ENCODE measurements around the gene CABP5.

- TF ChIP-seq, protein P1, sequence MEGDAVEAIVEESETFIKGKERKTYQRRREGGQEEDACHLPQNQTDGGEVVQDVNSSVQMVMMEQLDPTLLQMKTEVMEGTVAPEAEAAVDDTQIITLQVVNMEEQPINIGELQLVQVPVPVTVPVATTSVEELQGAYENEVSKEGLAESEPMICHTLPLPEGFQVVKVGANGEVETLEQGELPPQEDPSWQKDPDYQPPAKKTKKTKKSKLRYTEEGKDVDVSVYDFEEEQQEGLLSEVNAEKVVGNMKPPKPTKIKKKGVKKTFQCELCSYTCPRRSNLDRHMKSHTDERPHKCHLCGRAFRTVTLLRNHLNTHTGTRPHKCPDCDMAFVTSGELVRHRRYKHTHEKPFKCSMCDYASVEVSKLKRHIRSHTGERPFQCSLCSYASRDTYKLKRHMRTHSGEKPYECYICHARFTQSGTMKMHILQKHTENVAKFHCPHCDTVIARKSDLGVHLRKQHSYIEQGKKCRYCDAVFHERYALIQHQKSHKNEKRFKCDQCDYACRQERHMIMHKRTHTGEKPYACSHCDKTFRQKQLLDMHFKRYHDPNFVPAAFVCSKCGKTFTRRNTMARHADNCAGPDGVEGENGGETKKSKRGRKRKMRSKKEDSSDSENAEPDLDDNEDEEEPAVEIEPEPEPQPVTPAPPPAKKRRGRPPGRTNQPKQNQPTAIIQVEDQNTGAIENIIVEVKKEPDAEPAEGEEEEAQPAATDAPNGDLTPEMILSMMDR (IDR thresholded peaks at IDR 0.05; ENCODE audit: borderline replicate concordance, extremely low read depth, low read length, poor library complexity, severe bottlenecking): peak; percentile 56
- TF ChIP-seq EZH2 (IDR thresholded peaks at IDR 0.05; ENCODE audit: borderline replicate concordance, low read depth, low read length, severe bottlenecking): no peak
Observed at GRCh38 chr19:48006762-48007161, 37.1 kb downstream of the CABP5 start.
